GM12874 (cell line): ENCODE data around the gene KAT5.

Experiments
- CTCF ChIP-seq: IDR thresholded peaks from 2 replicates; pipeline ENCODE4 v1.5.1; 2011; ENCODE audit warnings: low read depth, mild to moderate bottlenecking, control low read depth, low read length, moderate library complexity; ENCODE audit not compliant: insufficient read depth

KAT5 gene

GRCh38 chr11:65714433-65714832, 2.4 kb downstream of the KAT5 start:
- no peak for TF ChIP-seq CTCF

GRCh38 chr11:65716302-65716701, 4.2 kb downstream of the KAT5 start:
- TF ChIP-seq CTCF, result no peak

- no peak for TF ChIP-seq CTCF
Measured at GRCh38 chr11:65716774-65717405, 4.8 kb downstream of the KAT5 start.

- TF ChIP-seq CTCF, result no peak
Measured at GRCh38 chr11:65717906-65718305, 5.9 kb downstream of the KAT5 start.

- no peak for TF ChIP-seq CTCF
Measured at GRCh38 chr11:65718531-65718930, 6.5 kb downstream of the KAT5 start.

- TF ChIP-seq CTCF, result no peak
Measured at GRCh38 chr11:65718964-65719492, 7.0 kb downstream of the KAT5 start.

- no peak for TF ChIP-seq CTCF
Measured at GRCh38 chr11:65719871-65720210, 7.8 kb downstream of the KAT5 start.
